Uterus (tissue), 4 donors: ENCODE measurements around the gene SINHCAF. TPM values are rescaled to one million over a fixed set of nuclear protein-coding genes. Genes with fewer than 3 reads are reported as not detected.

Source experiments
- DNase-seq, 2 donors: peaks; one replicate each; pipeline ENCODE4 v3.0.0-alpha.2; 2019 to 2020
- H3K27ac ChIP-seq, 2 donors: fragments of 200-600 bp; sonication (generic); 1 replicate in 1 of 2; 2 replicates in 1 of 2; pipeline ENCODE4 v1.5.1; 2016 to 2018
- H3K27me3 ChIP-seq, 2 donors: fragments of 200-600 bp; sonication (generic); one replicate each; pipeline ENCODE4 v1.5.1; 2018 to 2019; ENCODE audit warnings: control low read depth in 1 of 2
- H3K36me3 ChIP-seq, 2 donors: fragments of 200-600 bp; sonication (generic); one replicate each; pipeline ENCODE4 v1.5.1; 2019; ENCODE audit warnings: control low read depth in 1 of 2
- H3K4me1 ChIP-seq, 2 donors: fragments of 200-600 bp; sonication (generic); one replicate each; pipeline ENCODE4 v1.5.1; 2018 to 2019; ENCODE audit warnings: control low read depth in 1 of 2
- H3K4me3 ChIP-seq, 2 donors: fragments of 200-600 bp; sonication (generic); 1 replicate in 1 of 2; 2 replicates in 1 of 2; pipeline ENCODE4 v1.5.1; 2018 to 2019; ENCODE audit warnings: mild to moderate bottlenecking in 1 of 2
- H3K9me3 ChIP-seq, 2 donors: fragments of 200-600 bp; sonication (generic); one replicate each; pipeline ENCODE4 v1.5.1; 2019; ENCODE audit warnings: control low read depth in 1 of 2
- CTCF ChIP-seq, 4 experiments: fragments of 200-600 bp in 2 of 4; fragments of 450-650 bp in 2 of 4; sonication (generic) in 2 of 4; IDR thresholded peaks; one replicate each; pipeline ENCODE4 v1.5.1; 2016 to 2019; ENCODE audit warnings: antibody characterized with exemption in 4 of 4, mild to moderate bottlenecking in 2 of 4, moderate library complexity in 1 of 4
- POLR2A ChIP-seq, 2 donors: fragments of 450-650 bp; IDR thresholded peaks; one replicate each; pipeline ENCODE4 v1.6.1; 2016; ENCODE audit warnings: antibody characterized with exemption in 2 of 2, mild to moderate bottlenecking in 1 of 2, moderate library complexity in 1 of 2
- intact Hi-C: fragments of 100-400 bp; cut with DNase I; formaldehyde crosslinking; loops from one replicate; pipeline ENCODE4 v1.15.1; 2023; ENCODE audit warnings: low total_unique reads
- total RNA-seq, 4 donors: library from RNA; depleted of rRNA in 3 of 4; stranded (reverse); fragments of >200 nt in 3 of 4; gene quantifications; one replicate each; pipeline versions ENCODE4 v1.1.0 to v1.2.4, GENCODE V29; 2014 to 2023
- donor health status: DM: yes; HTN: yes; CAD: no.

SINHCAF gene
- total RNA-seq, 4 donors from 2014 or later = 26.1 to 237 (median 109) TPM

- Histone ChIP-seq H3K27me3 (no peaks in the 10 kb centered on the region), H3K4me1 (no peaks in the 10 kb centered on the region), H3K27ac (no peak overlapping the region), H3K4me3 (no peak overlapping the region), H3K36me3 (no peaks in the 10 kb centered on the region), H3K9me3 (no peaks in the 10 kb centered on the region)
- DNase-seq = no peak
- TF ChIP-seq POLR2A (IDR thresholded peaks at IDR 0.05) = no peak
- no peak for TF ChIP-seq CTCF (IDR thresholded peaks at IDR 0.05)
- intact Hi-C loops = no loop called here
Observed at GRCh38 chr12:31362115-31362758, 36.3 kb upstream of the SINHCAF start.

DNA sequence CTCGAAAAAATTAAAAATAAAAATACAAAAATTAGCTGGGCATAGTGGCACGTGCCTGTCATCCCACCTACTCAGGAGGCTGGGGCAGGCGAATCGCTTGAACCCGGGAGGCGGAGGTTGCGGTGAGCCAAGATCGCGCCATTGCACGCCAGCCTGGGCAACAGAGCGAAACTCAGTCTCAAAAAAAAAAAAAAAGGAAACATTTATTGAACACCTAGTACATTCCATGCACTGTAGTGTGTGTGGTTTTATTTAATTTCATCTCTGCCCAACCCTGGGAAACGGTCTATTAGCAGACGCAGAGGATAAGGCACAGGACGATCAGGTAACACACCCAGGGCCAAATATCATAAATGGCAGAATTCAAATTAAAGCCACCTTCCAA lies 35.8 kb upstream of the SINHCAF start:
- H3K36me3 ChIP-seq = no peaks in the 10 kb centered on the region
- no peak overlapping the region for H3K27ac ChIP-seq
- no peaks in the 10 kb centered on the region for H3K9me3 ChIP-seq
- TF ChIP-seq CTCF (IDR thresholded peaks at IDR 0.05) (no peak), POLR2A (IDR thresholded peaks at IDR 0.05) (no peak)
- H3K4me1 ChIP-seq = no peaks in the 10 kb centered on the region
- DNase-seq = no peak
- intact Hi-C loops = no loop called here
- H3K27me3 ChIP-seq = no peaks in the 10 kb centered on the region
- no peak overlapping the region for H3K4me3 ChIP-seq

GRCh38 chr12:31355747-31356107 lies 29.8 kb upstream of the SINHCAF start:
- Histone ChIP-seq H3K27ac (no peak overlapping the region), H3K4me1 (no peaks in the 10 kb centered on the region), H3K27me3 (no peaks in the 10 kb centered on the region), H3K9me3 (no peaks in the 10 kb centered on the region), H3K36me3 (no peaks in the 10 kb centered on the region), H3K4me3 (no peak overlapping the region)
- TF ChIP-seq CTCF (IDR thresholded peaks at IDR 0.05) = no peak
- no peak for TF ChIP-seq POLR2A (IDR thresholded peaks at IDR 0.05)
- intact Hi-C loops = loop anchor here (10.0 kb wide), 1 partner anchor 381 kb away; no protein-coding TSS in a partner anchor
- no peak for DNase-seq

- Histone ChIP-seq H3K4me3 (no peak overlapping the region), H3K27me3 (no peaks in the 10 kb centered on the region), H3K27ac (peak overlapping the region; percentile 32 to 52), H3K4me1 (no peaks in the 10 kb centered on the region), H3K36me3 (no peaks in the 10 kb centered on the region), H3K9me3 (no peaks in the 10 kb centered on the region)
- DNase-seq = no peak
- no peak for TF ChIP-seq CTCF (IDR thresholded peaks at IDR 0.05)
- no peak for TF ChIP-seq POLR2A (IDR thresholded peaks at IDR 0.05)
- intact Hi-C loops = loop anchor here (10.0 kb wide), 1 partner anchor 379 kb away; no protein-coding TSS in a partner anchor
Observed at GRCh38 chr12:31353750-31354708, 28.1 kb upstream of the SINHCAF start.

DNA sequence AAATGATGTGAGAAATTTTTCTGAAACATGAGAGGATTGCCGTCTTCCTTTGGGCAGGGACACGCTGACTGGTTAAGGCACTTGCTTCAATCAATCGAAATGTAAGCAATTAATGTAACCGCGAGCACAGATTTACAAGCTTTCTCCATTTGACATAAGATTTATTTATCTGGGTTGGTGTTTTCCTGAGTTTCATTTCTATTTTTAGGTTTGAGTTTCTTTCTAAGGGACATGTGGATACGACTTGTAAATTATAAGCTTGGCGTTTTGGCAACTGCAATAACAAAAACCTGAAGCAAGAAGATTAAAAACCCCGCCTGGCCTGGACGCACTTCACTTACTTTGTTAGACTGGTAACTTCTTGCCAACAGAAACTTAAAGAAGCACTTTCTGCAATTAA lies 20.3 kb upstream of the SINHCAF start:
- peak overlapping the region in 1 of 2 donors; percentile 5 for H3K4me3 ChIP-seq
- TF ChIP-seq CTCF (IDR thresholded peaks at IDR 0.05) (no peak), POLR2A (IDR thresholded peaks at IDR 0.05) (no peak)
- intact Hi-C loops = no loop called here

More for the DNA sequence above, 20.3 kb upstream of the SINHCAF start:
- H3K27me3 ChIP-seq = no peaks in the 10 kb centered on the region
- H3K9me3 ChIP-seq = no peaks in the 10 kb centered on the region
- no peaks in the 10 kb centered on the region for H3K36me3 ChIP-seq
- peak in 1 of 2 donors; percentile 58 for DNase-seq
- H3K4me1 ChIP-seq = no peaks in the 10 kb centered on the region
- H3K27ac ChIP-seq = peak overlapping the region; percentile 47 to 71
